ENCODE data around the gene CHRM3.

DNA sequence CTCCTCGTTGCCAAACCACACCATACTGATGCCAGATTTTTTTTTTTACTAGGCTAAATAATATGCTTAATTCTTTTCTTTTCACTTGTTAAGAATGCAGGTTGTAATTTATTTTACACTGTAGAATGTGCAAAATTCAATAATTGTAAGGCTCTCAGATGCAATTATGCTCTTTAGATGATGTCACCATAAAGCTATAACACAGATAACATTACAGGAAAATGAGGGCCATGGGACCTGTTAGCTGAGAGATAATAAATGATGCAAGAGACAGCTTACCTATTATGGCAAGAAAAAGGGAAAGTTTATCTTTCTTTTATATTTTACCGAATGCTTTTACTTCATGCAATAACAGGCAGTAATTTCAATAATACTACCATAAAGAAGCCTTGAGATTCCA is 35.4 kb downstream of the CHRM3 start:
- no peak for TF ChIP-seq POLR2A (IDR thresholded peaks at IDR 0.05)
- TF ChIP-seq, protein P1, sequence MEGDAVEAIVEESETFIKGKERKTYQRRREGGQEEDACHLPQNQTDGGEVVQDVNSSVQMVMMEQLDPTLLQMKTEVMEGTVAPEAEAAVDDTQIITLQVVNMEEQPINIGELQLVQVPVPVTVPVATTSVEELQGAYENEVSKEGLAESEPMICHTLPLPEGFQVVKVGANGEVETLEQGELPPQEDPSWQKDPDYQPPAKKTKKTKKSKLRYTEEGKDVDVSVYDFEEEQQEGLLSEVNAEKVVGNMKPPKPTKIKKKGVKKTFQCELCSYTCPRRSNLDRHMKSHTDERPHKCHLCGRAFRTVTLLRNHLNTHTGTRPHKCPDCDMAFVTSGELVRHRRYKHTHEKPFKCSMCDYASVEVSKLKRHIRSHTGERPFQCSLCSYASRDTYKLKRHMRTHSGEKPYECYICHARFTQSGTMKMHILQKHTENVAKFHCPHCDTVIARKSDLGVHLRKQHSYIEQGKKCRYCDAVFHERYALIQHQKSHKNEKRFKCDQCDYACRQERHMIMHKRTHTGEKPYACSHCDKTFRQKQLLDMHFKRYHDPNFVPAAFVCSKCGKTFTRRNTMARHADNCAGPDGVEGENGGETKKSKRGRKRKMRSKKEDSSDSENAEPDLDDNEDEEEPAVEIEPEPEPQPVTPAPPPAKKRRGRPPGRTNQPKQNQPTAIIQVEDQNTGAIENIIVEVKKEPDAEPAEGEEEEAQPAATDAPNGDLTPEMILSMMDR (IDR thresholded peaks at IDR 0.05): no peak
